CD8-positive, alpha-beta memory T cell (primary cell): ENCODE results near the gene GK2. TPM values are rescaled to one million over a fixed set of nuclear protein-coding genes. Genes with fewer than 3 reads are reported as not detected.

Experiments
- CTCF ChIA-PET: fragments of 350-600 bp; sonication (Branson Sonifier 250); formaldehyde crosslinking; loops from one replicate; lab custom pipeline; 2021; ENCODE audit warnings: antibody characterized with exemption; lab: Charles Lee
- POLR2A ChIA-PET: fragments of 350-600 bp; sonication (Branson Sonifier 250); formaldehyde crosslinking; loops from one replicate; lab custom pipeline; 2021; ENCODE audit warnings: antibody characterized with exemption; lab: Charles Lee
- DNase-seq, 5 donors: peaks; one replicate each; pipeline versions ENCODE4 v3.0.0 to v3.0.0-alpha.2; 2020 to 2022; ENCODE audit warnings: mixed read lengths in 1 of 5
- H3K27ac ChIP-seq: one replicate; pipeline ENCODE4 v1.7.0; 2013; ENCODE audit warnings: low read depth, mild to moderate bottlenecking, low read length, moderate library complexity
- H3K27me3 ChIP-seq: 2 replicates; pipeline ENCODE4 v1.7.0; 2013; ENCODE audit warnings: low read length, mild to moderate bottlenecking; ENCODE audit not compliant: insufficient read depth, poor library complexity, severe bottlenecking
- H3K36me3 ChIP-seq: 2 replicates; pipeline ENCODE4 v1.7.0; 2013; ENCODE audit warnings: mild to moderate bottlenecking, low read length, moderate library complexity; ENCODE audit not compliant: insufficient read depth
- H3K4me1 ChIP-seq: 2 replicates; pipeline ENCODE4 v1.7.0; 2013; ENCODE audit warnings: mild to moderate bottlenecking, low read length, moderate library complexity; ENCODE audit not compliant: insufficient read depth
- H3K4me3 ChIP-seq: 2 replicates; pipeline ENCODE4 v1.7.0; 2013; ENCODE audit warnings: mild to moderate bottlenecking, low read length
- H3K9me3 ChIP-seq: 2 replicates; pipeline ENCODE4 v1.7.0; 2013; ENCODE audit warnings: mild to moderate bottlenecking, low read length
- H3K27ac Mint-ChIP-seq, 8 donors: one replicate each; pipeline ENCODE4 v1.8.0; 2020 to 2021; ENCODE audit warnings: mixed read lengths in 8 of 8, mild to moderate bottlenecking in 6 of 8, inconsistent platforms in 3 of 8, moderate library complexity in 3 of 8
- H3K27me3 Mint-ChIP-seq, 2 donors: one replicate each; pipeline ENCODE4 v1.8.0; 2020 to 2021; ENCODE audit warnings: mixed read lengths in 2 of 2, mild to moderate bottlenecking in 1 of 2, moderate library complexity in 1 of 2
- H3K36me3 Mint-ChIP-seq, 3 donors: one replicate each; pipeline ENCODE4 v1.8.0; 2020 to 2021; ENCODE audit warnings: mixed read lengths in 3 of 3, inconsistent platforms in 1 of 3, mild to moderate bottlenecking in 1 of 3
- H3K4me1 Mint-ChIP-seq, 3 donors: one replicate each; pipeline ENCODE4 v1.8.0; 2020 to 2021; ENCODE audit warnings: mixed read lengths in 3 of 3, inconsistent platforms in 1 of 3, mild to moderate bottlenecking in 1 of 3
- H3K4me3 Mint-ChIP-seq, 7 donors: one replicate each; pipeline ENCODE4 v1.8.0; 2020 to 2021; ENCODE audit warnings: mixed read lengths in 7 of 7, mild to moderate bottlenecking in 6 of 7, moderate library complexity in 4 of 7, inconsistent platforms in 2 of 7
- H3K9me3 Mint-ChIP-seq, 5 donors: one replicate each; pipeline ENCODE4 v1.8.0; 2020 to 2022; ENCODE audit warnings: mixed read lengths in 5 of 5, mild to moderate bottlenecking in 3 of 5, moderate library complexity in 2 of 5, inconsistent platforms in 1 of 5
- polyA plus RNA-seq: library from polyadenylated mRNA; unstranded; fragments of 300-500 nt; fragmentation: Illumina TruSeq; gene quantifications from one replicate; pipeline ENCODE4 v1.2.3, GENCODE V29; 2021
- total RNA-seq, 2 experiments: library from RNA; stranded (reverse); gene quantifications; one replicate each; pipeline ENCODE4 v1.2.3, GENCODE V29; 2021

Gene GK2
- not detected for total RNA-seq
- not detected for polyA plus RNA-seq

DNA sequence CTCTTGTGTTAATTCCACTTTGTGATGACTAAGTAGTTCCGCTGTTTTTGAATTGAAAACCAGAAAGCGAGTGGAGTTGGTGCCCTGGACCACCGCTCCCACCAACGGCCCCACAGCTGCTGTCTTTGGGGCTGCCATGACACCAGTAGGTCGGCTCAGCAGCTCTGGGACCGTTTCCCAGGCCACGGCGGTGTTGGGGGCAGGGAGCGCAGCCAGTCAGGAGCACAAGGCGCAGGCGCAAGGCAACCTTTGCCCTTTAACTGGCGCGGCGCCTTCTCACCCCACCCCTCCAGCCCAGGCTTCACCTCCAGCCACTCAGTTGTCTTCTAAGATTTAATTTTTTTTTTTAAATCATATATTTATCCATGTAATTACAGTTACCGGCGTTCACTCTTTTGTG lies at the start of gene GK2:
Gene GK2, minus strand, starts transcription at position 166 of the 400 bp plus-strand sequence. Its CDS starts 28 bp downstream, at position 138.
- Mint-ChIP-seq H3K27ac (no peak within 1 kb of the TSS), H3K36me3 (no peaks in the 10 kb centered on the region), H3K27me3 (no peaks in the 10 kb centered on the region), H3K4me1 (no peaks in the 10 kb centered on the region), H3K9me3 (peaks cover 0 to 7% (median 0%) of the 10 kb centered on the region in 5 donors), H3K4me3 (no peak within 1 kb of the TSS)
- H3K4me1 ChIP-seq, result no peaks in the 10 kb centered on the region
- no peak for DNase-seq
- ChIA-PET POLR2A (no interaction called here), CTCF (no interaction called here)
- no peak within 1 kb of the TSS for H3K4me3 ChIP-seq
- H3K9me3 ChIP-seq, result no peaks in the 10 kb centered on the region
- no peaks in the 10 kb centered on the region for H3K36me3 ChIP-seq
- no peaks in the 10 kb centered on the region for H3K27me3 ChIP-seq
- H3K27ac ChIP-seq, result no peak within 1 kb of the TSS

DNA sequence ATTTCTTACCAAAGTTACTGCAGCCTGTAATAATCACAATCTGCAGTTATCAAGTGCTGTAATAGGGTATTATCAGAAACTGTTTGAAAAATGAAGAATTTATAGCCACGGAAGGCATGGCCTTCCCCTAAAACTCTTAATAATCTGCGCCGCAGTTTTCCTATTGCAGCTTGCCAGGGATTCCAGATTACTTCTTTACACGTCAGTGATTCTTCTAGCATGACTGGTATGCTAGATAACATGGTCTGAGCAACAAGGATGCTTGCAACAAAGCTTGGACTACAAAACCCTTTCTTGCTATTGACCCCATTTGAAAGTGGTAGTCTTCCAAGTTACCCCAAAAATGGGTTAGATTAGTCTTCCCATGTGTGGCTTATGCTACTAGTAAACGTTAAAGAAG lies 47.2 kb upstream of the GK2 start:
- Histone ChIP-seq H3K9me3 (no peaks in the 10 kb centered on the region), H3K27me3 (no peaks in the 10 kb centered on the region), H3K36me3 (no peaks in the 10 kb centered on the region), H3K27ac (no peak overlapping the region), H3K4me1 (no peaks in the 10 kb centered on the region), H3K4me3 (no peak overlapping the region)
- H3K4me1 Mint-ChIP-seq, result no peaks in the 10 kb centered on the region
- no peaks in the 10 kb centered on the region for H3K36me3 Mint-ChIP-seq
- H3K9me3 Mint-ChIP-seq, result peaks cover 0 to 14% (median 0%) of the 10 kb centered on the region in 5 donors
- ChIA-PET CTCF (no interaction called here), POLR2A (no interaction called here)
- peaks cover 0 to 2% of the 10 kb centered on the region in 2 donors for H3K27me3 Mint-ChIP-seq
- H3K27ac Mint-ChIP-seq, result no peak overlapping the region
- DNase-seq, result no peak
- no peak overlapping the region for H3K4me3 Mint-ChIP-seq

DNA sequence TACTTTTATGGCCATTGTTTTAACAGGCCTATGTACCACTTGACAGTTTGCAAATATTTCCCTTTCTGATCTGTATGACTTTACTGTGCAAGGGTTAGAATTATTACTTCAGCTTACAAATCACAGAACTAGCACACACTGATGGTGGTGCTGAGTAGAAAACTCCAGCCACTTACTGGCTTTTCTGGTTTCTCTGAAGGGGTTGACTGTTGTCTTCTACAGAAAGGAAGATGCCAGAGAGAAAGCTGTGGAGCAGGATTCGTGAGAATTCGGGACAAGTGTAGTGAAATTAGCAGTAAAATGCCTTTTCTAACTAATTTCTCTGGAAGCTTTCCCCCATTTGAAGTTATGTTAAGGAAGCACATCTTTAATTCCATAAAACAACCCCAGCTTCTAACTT lies 46.6 kb upstream of the GK2 start:
- CTCF ChIA-PET, result no interaction called here
- no peaks in the 10 kb centered on the region for H3K4me1 Mint-ChIP-seq
- no peak overlapping the region for H3K4me3 ChIP-seq
- H3K36me3 Mint-ChIP-seq, result no peaks in the 10 kb centered on the region
- POLR2A ChIA-PET, result no interaction called here
- H3K4me3 Mint-ChIP-seq, result no peak overlapping the region
- peaks cover 0 to 14% (median 0%) of the 10 kb centered on the region in 5 donors for H3K9me3 Mint-ChIP-seq
- no peaks in the 10 kb centered on the region for H3K27me3 ChIP-seq
- H3K27me3 Mint-ChIP-seq, result peaks cover 0 to 2% of the 10 kb centered on the region in 2 donors
- no peak overlapping the region for H3K27ac Mint-ChIP-seq
- no peaks in the 10 kb centered on the region for H3K36me3 ChIP-seq
- no peak for DNase-seq
- H3K9me3 ChIP-seq, result no peaks in the 10 kb centered on the region
- no peak overlapping the region for H3K27ac ChIP-seq
- no peaks in the 10 kb centered on the region for H3K4me1 ChIP-seq

DNA sequence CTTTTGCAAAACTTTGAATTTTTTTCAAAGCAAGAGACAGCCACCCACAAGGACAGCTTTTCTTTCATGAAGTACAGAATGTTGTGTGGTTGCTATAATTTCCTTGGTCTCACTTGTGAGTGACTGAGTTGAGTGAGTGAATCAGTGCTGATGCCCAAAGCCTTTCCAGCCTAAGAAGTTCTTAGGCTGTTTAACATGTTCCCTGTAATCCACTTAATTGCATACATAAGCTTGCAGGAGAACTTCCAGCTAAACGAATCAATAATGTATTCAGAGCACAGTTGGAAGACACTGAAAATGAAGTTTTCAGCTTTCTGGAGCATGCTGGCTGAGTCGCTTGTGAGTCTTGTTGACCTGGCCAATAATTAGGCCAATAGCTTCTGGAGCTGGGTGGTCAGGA lies 42.0 kb upstream of the GK2 start:
- H3K4me3 Mint-ChIP-seq, result no peak overlapping the region
- H3K27me3 Mint-ChIP-seq, result no peaks in the 10 kb centered on the region
- no peaks in the 10 kb centered on the region for H3K4me1 Mint-ChIP-seq

DNA sequence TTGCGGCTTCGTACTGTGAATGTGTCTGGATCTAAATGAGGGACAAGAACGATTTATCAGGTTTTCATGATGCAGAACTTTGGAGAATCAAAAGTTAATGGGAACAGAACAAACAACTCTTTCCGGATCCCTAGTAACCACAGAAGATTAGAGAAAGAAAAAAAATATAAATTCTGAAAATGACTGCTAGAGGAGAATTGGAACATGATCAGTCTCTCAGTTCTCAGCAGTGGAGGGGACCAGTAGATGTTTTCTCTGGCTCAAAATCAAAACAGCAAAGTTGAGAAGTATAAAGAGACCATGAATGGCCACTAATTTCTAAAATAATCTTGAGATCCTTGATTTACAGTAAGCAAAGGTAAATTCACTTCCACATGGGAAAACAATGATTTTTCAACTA lies 38.1 kb upstream of the GK2 start:
- H3K9me3 ChIP-seq, result no peaks in the 10 kb centered on the region
- Mint-ChIP-seq H3K27me3 (no peaks in the 10 kb centered on the region), H3K27ac (no peak overlapping the region), H3K4me1 (no peaks in the 10 kb centered on the region), H3K36me3 (no peaks in the 10 kb centered on the region), H3K4me3 (no peak overlapping the region), H3K9me3 (no peaks in the 10 kb centered on the region)
- no peaks in the 10 kb centered on the region for H3K4me1 ChIP-seq
- H3K27me3 ChIP-seq, result no peaks in the 10 kb centered on the region
- no peak overlapping the region for H3K4me3 ChIP-seq
- CTCF ChIA-PET, result no interaction called here
- no peak for DNase-seq
- POLR2A ChIA-PET, result no interaction called here
- H3K36me3 ChIP-seq, result no peaks in the 10 kb centered on the region
- no peak overlapping the region for H3K27ac ChIP-seq

More for the DNA sequence above, 42.0 kb upstream of the GK2 start:
- H3K36me3 ChIP-seq, result no peaks in the 10 kb centered on the region
- H3K4me3 ChIP-seq, result no peak overlapping the region
- no peak for DNase-seq
- CTCF ChIA-PET, result no interaction called here
- no peak overlapping the region for H3K27ac ChIP-seq
- peaks cover 0 to 4% (median 0%) of the 10 kb centered on the region in 5 donors for H3K9me3 Mint-ChIP-seq
- H3K27me3 ChIP-seq, result no peaks in the 10 kb centered on the region
- H3K4me1 ChIP-seq, result no peaks in the 10 kb centered on the region
- no peaks in the 10 kb centered on the region for H3K9me3 ChIP-seq
- H3K27ac Mint-ChIP-seq, result no peak overlapping the region
- POLR2A ChIA-PET, result no interaction called here
- H3K36me3 Mint-ChIP-seq, result no peaks in the 10 kb centered on the region

DNA sequence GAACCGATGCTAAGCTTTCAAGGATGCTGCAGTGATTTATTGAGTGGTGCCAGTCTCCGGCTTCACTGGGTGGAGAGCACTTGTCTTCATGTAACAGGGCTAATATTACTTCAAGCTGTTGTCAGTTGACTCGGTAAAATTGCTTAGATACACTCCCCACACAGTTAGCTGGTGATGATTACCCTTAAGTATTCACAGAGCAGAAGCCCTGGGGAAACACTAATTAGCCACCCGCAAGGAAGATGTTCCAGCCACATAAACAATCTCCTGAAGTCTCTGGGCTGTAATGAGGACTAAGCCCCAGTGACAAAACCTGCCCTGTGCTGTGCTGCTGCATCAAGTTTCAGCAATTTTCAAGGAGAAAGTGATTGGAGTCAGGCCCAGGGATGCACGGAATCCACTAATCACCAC lies 37.3 kb upstream of the GK2 start:
- Mint-ChIP-seq H3K27me3 (no peaks in the 10 kb centered on the region), H3K4me1 (no peaks in the 10 kb centered on the region), H3K9me3 (no peaks in the 10 kb centered on the region), H3K27ac (no peak overlapping the region), H3K4me3 (no peak overlapping the region), H3K36me3 (no peaks in the 10 kb centered on the region)
- no peak for DNase-seq
- ChIA-PET POLR2A (no interaction called here), CTCF (no interaction called here)
- H3K36me3 ChIP-seq, result no peaks in the 10 kb centered on the region
- no peak overlapping the region for H3K4me3 ChIP-seq
- no peaks in the 10 kb centered on the region for H3K27me3 ChIP-seq
- H3K27ac ChIP-seq, result no peak overlapping the region
- no peaks in the 10 kb centered on the region for H3K4me1 ChIP-seq
- H3K9me3 ChIP-seq, result no peaks in the 10 kb centered on the region

DNA sequence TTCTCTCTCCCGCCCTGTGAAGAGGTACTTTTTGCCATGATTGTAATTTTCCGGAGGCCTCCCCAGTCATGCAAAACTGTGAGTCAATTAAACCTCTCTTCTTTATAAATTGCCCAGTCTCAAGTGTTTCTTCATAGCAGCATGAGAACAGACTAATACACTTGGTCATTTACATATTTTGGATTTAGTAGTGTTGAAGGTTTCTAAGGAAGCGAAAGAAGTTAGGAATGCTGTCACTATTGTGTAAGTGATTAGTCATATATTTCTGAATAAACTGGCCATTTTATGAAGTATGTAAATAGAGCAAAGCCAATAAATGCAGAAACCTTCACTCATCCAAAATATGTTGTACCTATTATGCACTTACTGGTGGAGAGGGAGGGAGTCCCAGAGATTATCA lies 34.4 kb upstream of the GK2 start:
- Histone ChIP-seq H3K4me1 (no peaks in the 10 kb centered on the region), H3K36me3 (no peaks in the 10 kb centered on the region), H3K4me3 (no peak overlapping the region), H3K9me3 (no peaks in the 10 kb centered on the region), H3K27ac (no peak overlapping the region), H3K27me3 (no peaks in the 10 kb centered on the region)
- no peaks in the 10 kb centered on the region for H3K4me1 Mint-ChIP-seq
- H3K27me3 Mint-ChIP-seq, result no peaks in the 10 kb centered on the region
- H3K27ac Mint-ChIP-seq, result no peak overlapping the region
- peaks cover 0 to 3% (median 0%) of the 10 kb centered on the region in 5 donors for H3K9me3 Mint-ChIP-seq
- CTCF ChIA-PET, result no interaction called here
- POLR2A ChIA-PET, result no interaction called here
- no peak for DNase-seq
- H3K36me3 Mint-ChIP-seq, result no peaks in the 10 kb centered on the region
- H3K4me3 Mint-ChIP-seq, result no peak overlapping the region

DNA sequence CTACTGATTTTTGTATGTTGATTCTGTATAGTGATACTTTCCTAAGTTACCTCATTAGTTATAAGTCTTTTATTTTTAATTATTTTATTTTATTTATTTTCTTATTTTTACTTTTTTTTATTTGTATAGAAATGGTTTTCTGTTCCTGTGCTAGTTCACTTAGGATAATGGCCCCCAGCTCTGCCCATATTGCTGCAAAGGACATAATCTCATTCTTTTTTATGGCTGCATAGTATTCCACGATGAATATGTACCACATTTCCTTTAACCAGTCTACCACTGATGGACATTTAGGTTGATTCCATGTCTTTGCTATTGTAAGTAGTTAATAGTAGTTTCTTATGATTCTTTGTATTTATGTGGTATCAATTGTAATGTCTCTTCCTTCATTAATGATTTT lies 31.5 kb upstream of the GK2 start:
- H3K27ac Mint-ChIP-seq, result no peak overlapping the region
- peaks cover 0 to 6% (median 0%) of the 10 kb centered on the region in 5 donors for H3K9me3 Mint-ChIP-seq
- no peaks in the 10 kb centered on the region for H3K9me3 ChIP-seq
- no peak overlapping the region for H3K4me3 ChIP-seq
- no peaks in the 10 kb centered on the region for H3K27me3 ChIP-seq
- H3K27me3 Mint-ChIP-seq, result no peaks in the 10 kb centered on the region
- no peaks in the 10 kb centered on the region for H3K4me1 Mint-ChIP-seq
- DNase-seq, result no peak
- H3K4me1 ChIP-seq, result no peaks in the 10 kb centered on the region
- ChIA-PET CTCF (no interaction called here), POLR2A (no interaction called here)
- H3K36me3 ChIP-seq, result no peaks in the 10 kb centered on the region
- no peak overlapping the region for H3K27ac ChIP-seq
- no peak overlapping the region for H3K4me3 Mint-ChIP-seq
- no peaks in the 10 kb centered on the region for H3K36me3 Mint-ChIP-seq

DNA sequence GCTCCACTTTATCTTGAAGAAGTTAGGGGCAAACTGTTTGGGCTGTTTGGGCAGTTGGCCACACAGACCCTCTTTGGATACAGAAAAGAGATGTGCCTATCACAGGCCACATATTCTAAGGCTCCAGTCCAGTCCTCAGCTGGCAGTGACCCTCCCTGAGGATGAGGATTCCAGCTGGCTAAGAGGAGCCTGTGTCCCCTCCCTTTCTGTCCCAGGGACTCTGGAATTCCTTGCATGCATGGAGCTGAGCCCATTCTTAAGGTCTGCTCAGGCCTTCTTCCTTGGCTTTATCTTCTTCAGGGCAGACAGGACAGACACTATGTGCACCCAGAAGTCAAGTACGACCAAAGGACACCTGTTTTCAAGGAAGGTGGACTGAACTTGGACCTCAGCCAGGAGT lies 23.8 kb upstream of the GK2 start:
- DNase-seq, result no peak
- Histone ChIP-seq H3K4me3 (no peak overlapping the region), H3K27ac (no peak overlapping the region), H3K27me3 (no peaks in the 10 kb centered on the region), H3K4me1 (no peaks in the 10 kb centered on the region), H3K9me3 (no peaks in the 10 kb centered on the region), H3K36me3 (no peaks in the 10 kb centered on the region)
- CTCF ChIA-PET, result no interaction called here
- no peaks in the 10 kb centered on the region for H3K27me3 Mint-ChIP-seq
- H3K4me1 Mint-ChIP-seq, result no peaks in the 10 kb centered on the region
- H3K27ac Mint-ChIP-seq, result no peak overlapping the region
- POLR2A ChIA-PET, result no interaction called here
- no peak overlapping the region for H3K4me3 Mint-ChIP-seq
- H3K9me3 Mint-ChIP-seq, result peaks cover 0 to 6% (median 0%) of the 10 kb centered on the region in 5 donors
- H3K36me3 Mint-ChIP-seq, result no peaks in the 10 kb centered on the region
